ENCODE results near the gene SURF1.

DNA sequence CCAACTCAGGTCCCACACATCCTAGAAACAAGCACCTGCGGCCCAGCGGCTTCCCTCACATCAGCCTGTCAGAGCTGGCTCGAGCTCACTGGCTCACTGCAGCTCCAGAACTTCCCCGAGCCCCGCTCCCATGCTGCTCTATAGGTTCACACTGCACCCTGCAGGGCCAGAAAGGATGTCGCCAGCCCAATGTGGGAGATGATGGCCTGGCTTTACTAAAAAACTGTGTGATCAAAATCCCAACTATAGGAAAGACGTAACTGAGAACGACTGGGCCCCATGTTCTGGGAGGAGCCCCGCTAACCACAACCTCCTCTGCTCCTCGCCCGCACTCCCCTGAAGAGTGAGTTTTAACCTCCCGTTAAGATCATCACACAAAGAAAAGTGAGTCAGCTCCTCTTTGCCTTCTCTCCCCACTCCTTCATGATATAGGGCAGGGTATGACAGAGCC lies 15.0 kb upstream of the SURF1 start:
- TF ChIP-seq, protein P1, sequence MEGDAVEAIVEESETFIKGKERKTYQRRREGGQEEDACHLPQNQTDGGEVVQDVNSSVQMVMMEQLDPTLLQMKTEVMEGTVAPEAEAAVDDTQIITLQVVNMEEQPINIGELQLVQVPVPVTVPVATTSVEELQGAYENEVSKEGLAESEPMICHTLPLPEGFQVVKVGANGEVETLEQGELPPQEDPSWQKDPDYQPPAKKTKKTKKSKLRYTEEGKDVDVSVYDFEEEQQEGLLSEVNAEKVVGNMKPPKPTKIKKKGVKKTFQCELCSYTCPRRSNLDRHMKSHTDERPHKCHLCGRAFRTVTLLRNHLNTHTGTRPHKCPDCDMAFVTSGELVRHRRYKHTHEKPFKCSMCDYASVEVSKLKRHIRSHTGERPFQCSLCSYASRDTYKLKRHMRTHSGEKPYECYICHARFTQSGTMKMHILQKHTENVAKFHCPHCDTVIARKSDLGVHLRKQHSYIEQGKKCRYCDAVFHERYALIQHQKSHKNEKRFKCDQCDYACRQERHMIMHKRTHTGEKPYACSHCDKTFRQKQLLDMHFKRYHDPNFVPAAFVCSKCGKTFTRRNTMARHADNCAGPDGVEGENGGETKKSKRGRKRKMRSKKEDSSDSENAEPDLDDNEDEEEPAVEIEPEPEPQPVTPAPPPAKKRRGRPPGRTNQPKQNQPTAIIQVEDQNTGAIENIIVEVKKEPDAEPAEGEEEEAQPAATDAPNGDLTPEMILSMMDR (IDR thresholded peaks at IDR 0.05), result no peak
- no peak for TF ChIP-seq POLR2A (IDR thresholded peaks at IDR 0.05)
